SU-DHL-6 (cell line): Measurements from ENCODE around the gene THSD4.

Experiments used
- EZH2phosphoT487 ChIP-seq: fragments of 200-600 bp; sonication (generic), shearing (Covaris generic); conservative IDR thresholded peaks from 2 replicates; pipeline ENCODE4 v1.6.1; 2018; ENCODE audit warnings: mild to moderate bottlenecking, antibody characterized with exemption, low read length, moderate library complexity, mixed read lengths
- TF ChIP-seq, protein P1 (sequence below): fragments of 200-600 bp; sonication (generic); IDR thresholded peaks from one replicate; pipeline ENCODE4 v1.5.1; 2017; ENCODE audit warnings: antibody characterized with exemption, mild to moderate bottlenecking, low read length, moderate library complexity; ENCODE audit not compliant: insufficient read depth, poor library complexity, severe bottlenecking

DNA sequence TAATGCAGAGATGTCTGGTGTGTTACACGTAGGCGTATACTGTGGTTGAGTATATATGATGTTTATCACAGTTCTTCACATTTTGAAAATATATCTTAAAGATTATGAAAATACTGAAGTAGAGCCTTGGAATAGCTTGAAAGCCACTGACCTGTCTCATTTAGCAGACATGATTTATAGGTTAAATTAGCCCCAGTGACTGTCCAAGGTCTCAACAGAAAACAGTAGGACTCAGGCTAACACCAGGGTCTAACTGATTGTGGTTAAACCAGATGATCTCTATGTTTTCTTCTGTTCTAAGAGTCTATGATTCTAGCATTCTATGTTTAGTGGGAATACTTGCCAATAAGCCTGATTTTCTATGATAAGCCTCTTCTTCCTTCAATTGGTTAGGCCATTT lies 528.6 kb downstream of the THSD4 start:
- TF ChIP-seq, protein P1, sequence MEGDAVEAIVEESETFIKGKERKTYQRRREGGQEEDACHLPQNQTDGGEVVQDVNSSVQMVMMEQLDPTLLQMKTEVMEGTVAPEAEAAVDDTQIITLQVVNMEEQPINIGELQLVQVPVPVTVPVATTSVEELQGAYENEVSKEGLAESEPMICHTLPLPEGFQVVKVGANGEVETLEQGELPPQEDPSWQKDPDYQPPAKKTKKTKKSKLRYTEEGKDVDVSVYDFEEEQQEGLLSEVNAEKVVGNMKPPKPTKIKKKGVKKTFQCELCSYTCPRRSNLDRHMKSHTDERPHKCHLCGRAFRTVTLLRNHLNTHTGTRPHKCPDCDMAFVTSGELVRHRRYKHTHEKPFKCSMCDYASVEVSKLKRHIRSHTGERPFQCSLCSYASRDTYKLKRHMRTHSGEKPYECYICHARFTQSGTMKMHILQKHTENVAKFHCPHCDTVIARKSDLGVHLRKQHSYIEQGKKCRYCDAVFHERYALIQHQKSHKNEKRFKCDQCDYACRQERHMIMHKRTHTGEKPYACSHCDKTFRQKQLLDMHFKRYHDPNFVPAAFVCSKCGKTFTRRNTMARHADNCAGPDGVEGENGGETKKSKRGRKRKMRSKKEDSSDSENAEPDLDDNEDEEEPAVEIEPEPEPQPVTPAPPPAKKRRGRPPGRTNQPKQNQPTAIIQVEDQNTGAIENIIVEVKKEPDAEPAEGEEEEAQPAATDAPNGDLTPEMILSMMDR, result no peak
- TF ChIP-seq EZH2phosphoT487, result no peak
